Stimulated activated effector memory CD8-positive, alpha-beta T cell treated with anti-CD3 and anti-CD28 coated beads, Interleukin-12 subunit alpha, Interleukin-12 subunit beta, amount 100 ng/mL, for 72 hours (primary cell): ENCODE measurements around the gene LBH.

Experiments used
- ATAC-seq: fragments of 150-1000 bp; cut with Tn5 transposase; 2 replicates; pipeline ENCODE4 v1.10.0; 2021
- DNase-seq, 2 donors: peaks; one replicate each; pipeline ENCODE4 v3.0.0; 2021 to 2022; ENCODE audit warnings: low spot score in 2 of 2
- H3K27ac Mint-ChIP-seq: one replicate; pipeline ENCODE4 v1.8.0; 2022; ENCODE audit warnings: mild to moderate bottlenecking, mixed read lengths
- H3K36me3 Mint-ChIP-seq: one replicate; pipeline ENCODE4 v1.8.0; 2022; ENCODE audit warnings: mild to moderate bottlenecking, mixed read lengths
- H3K4me1 Mint-ChIP-seq: one replicate; pipeline ENCODE4 v1.8.0; 2022; ENCODE audit warnings: mixed read lengths
- H3K4me3 Mint-ChIP-seq: one replicate; pipeline ENCODE4 v1.8.0; 2022; ENCODE audit warnings: mild to moderate bottlenecking, mixed read lengths
- H3K9me3 Mint-ChIP-seq: one replicate; pipeline ENCODE4 v1.8.0; 2022; ENCODE audit warnings: mixed read lengths

LBH gene

DNA sequence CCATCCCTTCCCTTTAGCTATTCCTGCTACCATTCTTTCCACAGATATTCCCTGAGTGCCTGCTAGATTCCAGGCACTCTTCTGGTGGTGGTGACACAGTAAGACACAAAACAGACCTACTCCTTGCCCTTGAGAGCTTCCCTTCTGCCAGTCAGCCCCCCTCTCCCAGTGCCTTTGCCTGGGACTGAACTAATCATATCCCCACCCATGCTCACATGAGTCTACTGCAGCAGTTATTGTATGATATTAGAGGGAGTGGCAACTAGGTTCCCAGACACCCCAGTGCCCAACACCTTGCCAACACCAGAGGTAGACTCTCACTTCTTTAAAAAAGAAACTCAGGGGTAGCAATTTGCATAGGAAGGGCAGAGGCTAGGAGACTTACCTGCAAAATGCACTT is 7.2 kb upstream of the LBH start:
- peaks cover 69% of the 10 kb centered on the region for H3K4me1 Mint-ChIP-seq

GRCh38 chr2:30225131-30225762 is 6.1 kb upstream of the LBH start:
- peaks cover 76% of the 10 kb centered on the region for H3K4me1 Mint-ChIP-seq
- H3K9me3 Mint-ChIP-seq: no peaks in the 10 kb centered on the region
- peaks cover 3% of the 10 kb centered on the region for H3K36me3 Mint-ChIP-seq
- DNase-seq (peak in 1 of 2 donors; percentile 72), ATAC-seq (peak; percentile 54)
- H3K27ac Mint-ChIP-seq: peak overlapping the region; percentile 99
- H3K4me3 Mint-ChIP-seq: peak overlapping the region; percentile 92

More for the DNA sequence above, 7.2 kb upstream of the LBH start:
- peak overlapping the region; percentile 99 for H3K27ac Mint-ChIP-seq
- H3K4me3 Mint-ChIP-seq: peak overlapping the region; percentile 92
- H3K36me3 Mint-ChIP-seq: no peaks in the 10 kb centered on the region
- DNase-seq (no peak), ATAC-seq (no peak)
- H3K9me3 Mint-ChIP-seq: no peaks in the 10 kb centered on the region

DNA sequence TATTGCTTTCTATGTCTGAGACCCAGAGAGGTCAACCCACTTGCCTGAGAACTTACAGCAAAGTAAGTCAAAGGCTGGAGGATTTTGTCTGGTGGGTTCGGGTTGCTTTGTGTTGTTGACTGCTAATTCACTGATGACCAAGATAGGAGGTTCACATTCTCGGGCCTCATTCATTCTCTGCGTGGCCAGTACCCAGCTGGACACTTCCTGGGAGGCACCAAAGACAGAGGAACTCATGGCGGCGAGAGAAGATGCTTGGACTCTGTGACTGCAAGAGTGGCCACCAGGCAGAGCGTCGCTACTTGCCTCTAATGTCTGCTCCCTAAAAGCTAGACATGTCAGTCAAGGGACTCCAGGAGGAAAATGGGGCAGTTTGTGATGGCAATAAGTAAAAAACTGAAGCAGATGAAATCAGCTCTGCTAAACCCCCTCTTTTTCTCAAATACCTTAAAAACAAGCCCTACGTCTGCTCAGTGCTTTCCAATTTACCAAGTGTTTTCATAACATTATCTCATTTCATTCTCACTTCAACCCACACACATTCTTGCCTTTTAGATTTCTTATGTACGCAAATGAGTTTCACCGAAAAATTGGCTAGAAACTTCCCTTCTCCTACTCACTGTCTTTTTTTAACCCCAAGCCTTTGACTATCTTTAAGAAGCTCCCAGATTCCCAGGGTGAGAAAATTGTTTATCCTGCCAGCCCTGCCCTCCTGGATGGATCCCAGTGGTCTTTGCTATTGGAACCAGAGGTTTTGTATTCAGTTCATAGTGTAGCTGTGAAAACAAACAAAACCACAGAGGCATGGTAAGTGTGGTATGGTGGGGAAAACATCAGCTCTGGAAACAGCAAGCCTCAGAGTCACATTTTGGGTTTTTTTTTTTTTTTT is 4.9 kb upstream of the LBH start:
- peaks cover 76% of the 10 kb centered on the region for H3K4me1 Mint-ChIP-seq
- peaks cover 14% of the 10 kb centered on the region for H3K36me3 Mint-ChIP-seq
- H3K27ac Mint-ChIP-seq: peak overlapping the region; percentile 99
- peak in 1 of 2 donors; percentile 78 for DNase-seq
- peak overlapping the region; percentile 92 for H3K4me3 Mint-ChIP-seq
- H3K9me3 Mint-ChIP-seq: no peaks in the 10 kb centered on the region
- ATAC-seq: peak; percentile 54

DNA sequence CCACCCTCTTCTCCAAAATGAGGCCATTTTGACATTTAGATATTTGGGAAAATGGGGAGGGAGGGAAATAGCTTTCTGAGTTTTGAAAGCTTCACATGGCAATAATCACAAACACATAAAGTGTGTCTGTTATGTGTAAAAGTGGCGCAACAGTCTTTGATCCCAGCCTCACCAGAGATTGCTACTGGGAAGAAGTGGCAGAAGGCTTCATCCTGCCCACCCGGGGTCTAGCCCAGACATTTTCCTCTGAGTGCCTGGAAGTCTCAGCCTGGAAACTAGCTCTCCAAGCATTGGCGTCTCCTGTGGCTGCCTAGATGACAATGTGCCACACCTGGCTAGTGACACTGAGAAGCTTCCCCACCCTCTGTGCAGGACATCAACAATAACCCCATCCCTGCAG is 1.7 kb upstream of the LBH start:
- peaks cover 66% of the 10 kb centered on the region for H3K4me1 Mint-ChIP-seq
- H3K27ac Mint-ChIP-seq: no peak overlapping the region

DNA sequence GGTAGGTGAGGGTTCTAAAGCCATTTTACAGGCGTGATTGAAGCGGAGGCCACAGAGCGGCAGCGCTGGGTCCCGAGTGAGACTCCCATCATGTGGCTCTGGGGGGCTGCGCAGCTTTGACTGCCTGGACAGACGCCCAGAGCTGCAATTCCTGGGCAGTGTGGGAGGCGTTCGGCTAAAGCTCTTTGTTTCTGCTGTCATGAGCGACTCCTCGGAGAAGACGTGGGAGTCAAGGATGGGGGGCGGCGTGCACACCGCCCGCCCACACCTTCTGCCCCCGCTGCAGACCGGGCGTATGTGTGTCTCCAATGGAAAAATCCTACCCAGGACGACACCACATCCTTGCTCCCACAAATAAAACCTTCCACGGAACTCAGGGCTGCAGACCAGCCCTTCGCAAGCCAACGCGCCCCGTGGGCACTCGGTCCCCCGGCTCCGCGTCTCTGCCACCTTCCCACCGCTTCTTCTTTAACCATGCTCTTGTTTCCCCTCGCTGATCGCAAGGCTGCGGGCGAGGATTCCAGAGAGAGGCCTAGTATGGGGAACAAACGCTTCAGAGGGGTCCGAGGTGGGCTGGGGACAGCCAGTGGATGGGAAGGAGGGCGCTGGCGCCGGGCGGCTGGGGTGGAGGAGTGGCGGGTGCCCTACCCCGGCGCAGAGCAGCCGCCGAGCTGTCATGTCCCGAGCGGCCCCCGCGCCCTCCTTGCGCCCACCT is 680 bp upstream of the LBH start:
- ATAC-seq (peak; percentile 45), DNase-seq (peak in 1 of 2 donors; percentile 79)
- Mint-ChIP-seq H3K9me3 (no peaks in the 10 kb centered on the region), H3K4me3 (peak overlapping the region; percentile 76), H3K27ac (peak overlapping the region; percentile 79), H3K36me3 (peaks cover 57% of the 10 kb centered on the region), H3K4me1 (peaks cover 66% of the 10 kb centered on the region)

More for the DNA sequence above, 1.7 kb upstream of the LBH start:
- H3K36me3 Mint-ChIP-seq: peaks cover 46% of the 10 kb centered on the region
- DNase-seq (no peak), ATAC-seq (no peak)
- peak overlapping the region; percentile 76 for H3K4me3 Mint-ChIP-seq
- H3K9me3 Mint-ChIP-seq: no peaks in the 10 kb centered on the region

GRCh38 chr2:30231996-30232800 is 864 bp downstream of the LBH start:
- DNase-seq: peak; percentile 51 to 86
- peaks cover 71% of the 10 kb centered on the region for H3K4me1 Mint-ChIP-seq

DNA sequence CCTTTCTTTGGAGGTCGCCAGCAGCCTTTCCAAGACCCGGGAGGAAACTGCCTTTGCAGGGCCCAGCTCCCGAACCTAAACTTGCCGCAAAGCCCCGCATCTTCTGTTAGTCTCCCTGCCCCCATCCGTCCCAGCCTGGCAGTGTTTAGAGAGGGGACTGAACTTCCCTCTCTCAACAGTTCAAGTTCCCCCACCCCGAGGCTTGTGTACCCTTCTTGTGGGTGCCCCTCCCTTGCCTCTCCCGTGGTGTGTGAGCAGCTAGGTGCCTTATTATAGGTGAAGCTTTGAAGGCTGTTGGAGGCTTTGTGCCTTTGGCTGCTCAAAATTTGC is 1.4 kb downstream of the LBH start:
- peak overlapping the region; percentile 79 for H3K27ac Mint-ChIP-seq
- ATAC-seq: no peak
- DNase-seq: no peak
- H3K36me3 Mint-ChIP-seq: peaks cover 78% of the 10 kb centered on the region
- no peaks in the 10 kb centered on the region for H3K9me3 Mint-ChIP-seq
- H3K4me1 Mint-ChIP-seq: peaks cover 71% of the 10 kb centered on the region
- peak overlapping the region; percentile 76 for H3K4me3 Mint-ChIP-seq

More at GRCh38 chr2:30231996-30232800, 864 bp downstream of the LBH start:
- ATAC-seq: peak; percentile 51
- Mint-ChIP-seq H3K9me3 (no peaks in the 10 kb centered on the region), H3K36me3 (peaks cover 72% of the 10 kb centered on the region), H3K27ac (peak overlapping the region; percentile 79), H3K4me3 (peak overlapping the region; percentile 76)

DNA sequence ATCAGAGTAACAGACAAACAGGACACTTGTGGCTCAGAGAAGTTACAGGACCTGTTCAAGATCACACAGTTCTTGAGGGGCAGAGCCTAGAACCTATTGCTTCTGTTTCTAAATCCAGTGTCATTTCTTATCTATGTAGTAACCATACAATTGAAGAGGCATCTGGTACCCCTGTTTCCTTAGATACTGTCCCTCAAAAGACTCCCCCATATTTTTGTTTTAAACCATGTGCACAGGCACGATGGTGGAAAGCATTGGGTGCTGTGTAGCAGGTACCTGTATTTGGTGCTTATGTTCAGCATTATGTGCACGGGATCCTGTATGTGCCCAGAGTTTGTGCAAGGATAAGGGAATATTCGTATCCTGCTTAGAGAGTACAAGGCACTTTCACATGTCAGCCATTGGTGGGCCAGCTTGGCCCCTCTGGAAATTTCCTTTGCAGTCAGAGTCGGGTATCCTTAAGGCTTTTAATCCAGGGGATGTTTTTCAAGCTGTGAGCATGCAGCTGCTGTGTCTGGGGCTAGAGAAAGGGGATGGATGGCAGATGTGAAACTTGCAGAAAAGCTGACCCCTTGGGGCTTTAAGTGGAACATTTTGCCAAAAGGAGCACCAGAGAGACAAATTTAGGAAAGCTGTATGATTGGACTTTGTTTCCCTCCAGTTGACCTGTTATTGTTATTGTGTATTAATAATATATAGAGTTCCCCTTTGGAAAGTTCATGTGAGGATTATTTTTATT is 2.1 kb downstream of the LBH start:
- DNase-seq (no peak), ATAC-seq (no peak)
- Mint-ChIP-seq H3K9me3 (no peaks in the 10 kb centered on the region), H3K36me3 (peaks cover 85% of the 10 kb centered on the region), H3K4me1 (peaks cover 71% of the 10 kb centered on the region), H3K4me3 (peak overlapping the region; percentile 76), H3K27ac (peak overlapping the region; percentile 79)

- ATAC-seq (peak; percentile 33), DNase-seq (no peak)
- Mint-ChIP-seq H3K4me3 (peak overlapping the region; percentile 76), H3K4me1 (peaks cover 80% of the 10 kb centered on the region), H3K9me3 (no peaks in the 10 kb centered on the region), H3K36me3 (peaks cover 94% of the 10 kb centered on the region), H3K27ac (peak overlapping the region; percentile 79)
Observed at GRCh38 chr2:30234180-30234971, 3.0 kb downstream of the LBH start.

- Mint-ChIP-seq H3K27ac (peak overlapping the region; percentile 79), H3K4me1 (peaks cover 82% of the 10 kb centered on the region), H3K36me3 (peaks cover 100% of the 10 kb centered on the region), H3K4me3 (peak overlapping the region; percentile 76), H3K9me3 (no peaks in the 10 kb centered on the region)
- DNase-seq (no peak), ATAC-seq (peak; percentile 64)
Observed at GRCh38 chr2:30235008-30235655, 3.8 kb downstream of the LBH start.

DNA sequence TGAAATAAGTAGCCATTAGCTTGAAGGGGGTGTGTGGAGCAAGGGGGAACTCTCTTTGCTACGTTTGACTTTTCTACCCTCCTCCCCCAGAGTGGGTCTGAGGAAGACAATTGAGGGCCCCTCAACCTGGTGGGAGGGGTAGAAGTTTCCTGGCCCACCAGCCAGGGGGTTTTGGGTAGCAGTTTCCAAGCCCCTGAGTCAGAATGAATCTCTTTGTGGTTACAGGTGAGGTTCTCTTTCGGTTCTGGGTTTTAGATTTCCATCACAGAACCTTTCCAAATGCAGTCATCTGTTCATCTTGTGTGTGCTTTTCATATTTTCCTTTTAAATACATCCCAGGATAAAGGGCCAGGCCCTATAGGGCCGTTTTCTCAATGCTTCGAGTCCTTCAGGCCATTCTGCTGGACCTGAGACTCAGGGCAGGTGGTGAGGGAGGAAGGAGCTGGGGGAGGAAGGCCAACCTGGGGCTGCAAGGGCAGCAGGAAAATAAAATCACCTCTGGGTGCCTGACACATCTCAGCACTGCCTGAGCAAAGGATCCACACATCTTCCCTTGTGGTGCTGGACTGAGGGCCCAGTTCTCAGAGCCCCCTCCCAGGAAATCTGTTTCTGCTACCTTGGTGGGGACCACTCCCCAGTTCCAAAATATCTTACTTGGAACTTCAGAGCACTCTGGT is 4.7 kb downstream of the LBH start:
- no peaks in the 10 kb centered on the region for H3K9me3 Mint-ChIP-seq
- H3K27ac Mint-ChIP-seq: peak overlapping the region; percentile 79
- peaks cover 100% of the 10 kb centered on the region for H3K36me3 Mint-ChIP-seq
- DNase-seq (no peak), ATAC-seq (no peak)
- peaks cover 83% of the 10 kb centered on the region for H3K4me1 Mint-ChIP-seq
- peak overlapping the region; percentile 76 for H3K4me3 Mint-ChIP-seq

DNA sequence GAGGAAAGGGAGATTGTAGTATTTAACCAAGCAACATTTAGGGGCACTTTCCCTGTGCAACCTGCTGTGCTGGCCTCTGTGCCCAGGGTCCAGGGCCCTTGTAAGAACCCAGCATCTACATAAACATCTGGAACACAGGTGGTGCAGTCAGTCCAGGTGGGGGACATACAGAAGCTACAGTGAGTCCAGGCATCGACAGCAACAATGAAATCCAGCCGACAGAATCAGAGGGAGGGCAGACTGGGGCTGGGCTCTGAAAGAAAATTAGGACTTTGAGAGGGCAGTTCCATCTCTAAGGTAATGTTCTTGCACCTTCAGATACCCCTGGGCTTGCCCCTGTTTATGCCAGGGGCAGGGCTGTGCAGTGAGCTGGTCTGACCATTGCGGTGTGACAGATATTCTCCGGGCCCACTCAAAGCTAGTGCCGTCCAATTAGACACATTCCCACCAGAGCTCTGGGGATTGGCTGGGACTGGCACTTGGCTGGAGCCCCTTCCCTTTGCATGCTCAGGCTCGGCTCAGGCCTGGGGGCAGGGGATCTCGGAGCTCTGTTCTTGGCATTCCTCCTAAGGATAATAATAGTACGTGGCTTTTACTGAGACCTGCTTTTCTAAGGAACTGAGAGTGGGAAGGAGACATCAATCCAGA is 5.4 kb downstream of the LBH start:
- ATAC-seq: no peak
- Mint-ChIP-seq H3K4me1 (peaks cover 83% of the 10 kb centered on the region), H3K27ac (peak overlapping the region; percentile 79), H3K9me3 (no peaks in the 10 kb centered on the region), H3K36me3 (peaks cover 100% of the 10 kb centered on the region), H3K4me3 (peak overlapping the region; percentile 76)
- no peak for DNase-seq
